Thyroid gland (tissue), 4 donors: ENCODE results near the gene MTHFD1L.

Source experiments
- POLR2A ChIP-seq, 2 donors: fragments of 450-650 bp; IDR thresholded peaks; one replicate each; pipeline ENCODE4 v1.6.1; 2017; ENCODE audit warnings: antibody characterized with exemption in 2 of 2, mild to moderate bottlenecking in 2 of 2, moderate library complexity in 1 of 2
- TF ChIP-seq, protein P1 (sequence below), 6 experiments: fragments of 200-600 bp in 3 of 6; fragments of 450-650 bp in 3 of 6; sonication (generic) in 3 of 6; IDR thresholded peaks; one replicate each; pipeline ENCODE4 v1.5.1; 2016 to 2019; ENCODE audit warnings: antibody characterized with exemption in 6 of 6, mild to moderate bottlenecking in 2 of 6, inconsistent platforms in 1 of 6, moderate library complexity in 1 of 6

DNA sequence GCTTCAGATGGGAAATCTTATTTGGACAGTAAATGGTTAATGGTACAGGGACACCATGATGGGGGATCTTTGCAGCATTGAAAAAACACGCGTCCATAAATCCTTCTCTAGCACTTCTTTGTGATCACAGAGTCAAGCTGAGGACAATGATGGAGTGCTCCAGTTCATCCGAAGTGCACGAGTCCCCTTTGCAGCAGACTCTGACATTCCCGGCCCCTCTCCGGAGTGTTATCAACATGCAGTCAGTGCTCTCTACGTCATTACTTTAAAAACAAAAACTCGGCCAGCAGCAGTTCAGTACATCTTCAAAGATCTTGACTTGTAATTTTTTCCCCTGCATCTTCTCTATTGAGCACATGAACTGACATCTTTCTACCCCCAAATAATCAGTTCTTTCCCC is 188.8 kb downstream of the MTHFD1L start:
- peak in 1 of 2 donors; percentile 16 for TF ChIP-seq POLR2A (IDR thresholded peaks at IDR 0.05)
- TF ChIP-seq, protein P1, sequence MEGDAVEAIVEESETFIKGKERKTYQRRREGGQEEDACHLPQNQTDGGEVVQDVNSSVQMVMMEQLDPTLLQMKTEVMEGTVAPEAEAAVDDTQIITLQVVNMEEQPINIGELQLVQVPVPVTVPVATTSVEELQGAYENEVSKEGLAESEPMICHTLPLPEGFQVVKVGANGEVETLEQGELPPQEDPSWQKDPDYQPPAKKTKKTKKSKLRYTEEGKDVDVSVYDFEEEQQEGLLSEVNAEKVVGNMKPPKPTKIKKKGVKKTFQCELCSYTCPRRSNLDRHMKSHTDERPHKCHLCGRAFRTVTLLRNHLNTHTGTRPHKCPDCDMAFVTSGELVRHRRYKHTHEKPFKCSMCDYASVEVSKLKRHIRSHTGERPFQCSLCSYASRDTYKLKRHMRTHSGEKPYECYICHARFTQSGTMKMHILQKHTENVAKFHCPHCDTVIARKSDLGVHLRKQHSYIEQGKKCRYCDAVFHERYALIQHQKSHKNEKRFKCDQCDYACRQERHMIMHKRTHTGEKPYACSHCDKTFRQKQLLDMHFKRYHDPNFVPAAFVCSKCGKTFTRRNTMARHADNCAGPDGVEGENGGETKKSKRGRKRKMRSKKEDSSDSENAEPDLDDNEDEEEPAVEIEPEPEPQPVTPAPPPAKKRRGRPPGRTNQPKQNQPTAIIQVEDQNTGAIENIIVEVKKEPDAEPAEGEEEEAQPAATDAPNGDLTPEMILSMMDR (IDR thresholded peaks at IDR 0.05) = no peak
